Measurements from ENCODE around the gene TMEM109. TPM values are rescaled to one million over a fixed set of nuclear protein-coding genes. Genes with fewer than 3 reads are reported as not detected.

Gene TMEM109
- total and polyA plus RNA-seq, 8 donors: 82.9 to 130 (median 92.7) TPM

DNA sequence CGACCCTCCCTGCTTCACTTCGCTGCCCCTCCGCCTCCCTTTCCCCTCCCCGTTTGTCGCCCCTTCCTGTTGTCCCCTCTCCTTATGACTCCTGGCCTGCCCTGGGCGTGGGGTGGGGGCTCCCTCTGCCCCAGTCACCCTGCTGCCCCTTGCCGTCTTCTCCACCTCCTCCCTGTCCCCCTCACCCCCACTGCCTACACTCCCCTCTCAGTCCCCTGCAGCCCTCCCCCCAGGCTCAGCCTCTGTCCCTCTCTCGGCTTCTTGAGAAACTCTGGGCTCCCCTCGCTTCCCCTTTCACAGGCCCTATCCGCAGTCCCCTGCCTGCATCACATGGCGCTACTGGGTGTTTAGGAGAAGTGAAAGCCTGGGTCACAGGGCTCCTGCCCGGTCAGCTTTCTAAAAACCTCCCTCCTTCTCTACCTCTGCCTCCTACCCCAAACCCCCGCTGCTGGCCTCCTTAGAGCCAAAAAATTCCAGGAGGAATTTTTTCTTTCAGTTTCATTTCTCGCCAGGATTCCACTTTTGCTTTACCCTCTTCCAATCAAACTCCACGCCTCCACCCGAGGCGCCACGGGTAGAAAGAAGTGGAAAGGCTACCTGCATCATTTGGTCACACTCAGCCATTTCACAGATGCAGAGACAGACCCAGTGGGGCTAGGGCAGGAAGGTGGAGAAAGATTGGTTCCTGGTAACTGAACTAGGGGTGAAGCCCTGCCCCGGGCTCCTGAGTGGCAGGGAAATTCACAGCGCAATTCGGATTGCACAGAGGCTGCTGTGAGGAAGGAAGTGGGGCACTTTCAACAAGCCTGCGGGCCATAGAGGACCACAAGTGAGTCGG is 38.2 kb downstream of the TMEM109 start, which contains the start of gene SLC15A3:
TSS of gene SLC15A3 (minus strand) at position 273 of the 838 bp plus-strand sequence. CDS start 625 bp downstream, outside the sequence.
- Histone ChIP-seq H3K9me3 (no peaks in the 10 kb centered on the region), H3K4me3 (peak within 1 kb of the TSS; percentile 36 to 64), H3K27me3 (peaks cover 0 to 10% of the 10 kb centered on the region in 2 donors), H3K27ac (peak within 1 kb of the TSS; percentile 92 to 96), H3K36me3 (peaks cover 0 to 7% of the 10 kb centered on the region in 2 donors), H3K4me1 (peaks cover 3 to 70% of the 10 kb centered on the region in 2 donors)
- peak; percentile 79 for ATAC-seq
- DNase-seq: peak; percentile 56 to 91 (median 78)
- TF ChIP-seq, protein P1, sequence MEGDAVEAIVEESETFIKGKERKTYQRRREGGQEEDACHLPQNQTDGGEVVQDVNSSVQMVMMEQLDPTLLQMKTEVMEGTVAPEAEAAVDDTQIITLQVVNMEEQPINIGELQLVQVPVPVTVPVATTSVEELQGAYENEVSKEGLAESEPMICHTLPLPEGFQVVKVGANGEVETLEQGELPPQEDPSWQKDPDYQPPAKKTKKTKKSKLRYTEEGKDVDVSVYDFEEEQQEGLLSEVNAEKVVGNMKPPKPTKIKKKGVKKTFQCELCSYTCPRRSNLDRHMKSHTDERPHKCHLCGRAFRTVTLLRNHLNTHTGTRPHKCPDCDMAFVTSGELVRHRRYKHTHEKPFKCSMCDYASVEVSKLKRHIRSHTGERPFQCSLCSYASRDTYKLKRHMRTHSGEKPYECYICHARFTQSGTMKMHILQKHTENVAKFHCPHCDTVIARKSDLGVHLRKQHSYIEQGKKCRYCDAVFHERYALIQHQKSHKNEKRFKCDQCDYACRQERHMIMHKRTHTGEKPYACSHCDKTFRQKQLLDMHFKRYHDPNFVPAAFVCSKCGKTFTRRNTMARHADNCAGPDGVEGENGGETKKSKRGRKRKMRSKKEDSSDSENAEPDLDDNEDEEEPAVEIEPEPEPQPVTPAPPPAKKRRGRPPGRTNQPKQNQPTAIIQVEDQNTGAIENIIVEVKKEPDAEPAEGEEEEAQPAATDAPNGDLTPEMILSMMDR (IDR thresholded peaks at IDR 0.05): no peak
- intact Hi-C loops (cut with DNase I): no loop called here

DNA sequence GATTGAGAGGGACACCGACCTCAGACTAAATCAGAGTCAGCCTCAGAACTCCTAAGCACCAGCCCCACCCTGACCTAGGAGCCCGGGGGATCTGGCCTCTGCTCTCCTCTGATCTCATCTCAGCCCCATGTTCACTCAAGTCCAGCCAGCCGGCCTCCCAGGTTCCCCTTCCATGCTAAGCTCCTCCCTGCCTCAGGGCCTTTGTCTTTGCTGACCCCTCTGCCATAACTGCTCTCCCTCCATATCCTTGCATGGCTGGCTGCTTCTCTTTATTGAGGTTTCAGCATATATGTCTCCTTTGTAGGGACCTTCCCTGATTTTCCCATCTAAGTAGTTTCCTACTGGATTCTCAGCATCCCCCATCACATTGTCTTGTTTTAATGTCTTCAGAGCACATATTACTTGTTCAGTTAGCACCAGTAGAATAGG is 38.8 kb downstream of the TMEM109 start:
- Histone ChIP-seq H3K4me3 (peak overlapping the region; percentile 36 to 64), H3K9me3 (no peaks in the 10 kb centered on the region), H3K27ac (peak overlapping the region; percentile 92 to 96), H3K27me3 (peaks cover 0 to 10% of the 10 kb centered on the region in 2 donors), H3K36me3 (peaks cover 0 to under 1% of the 10 kb centered on the region in 2 donors), H3K4me1 (peaks cover 3 to 66% of the 10 kb centered on the region in 2 donors)
- ATAC-seq (no peak), DNase-seq (peak in 1 of 4 donors; percentile 77)
- intact Hi-C loops (cut with DNase I): no loop called here
- TF ChIP-seq, protein P1 (IDR thresholded peaks at IDR 0.05): no peak

DNA sequence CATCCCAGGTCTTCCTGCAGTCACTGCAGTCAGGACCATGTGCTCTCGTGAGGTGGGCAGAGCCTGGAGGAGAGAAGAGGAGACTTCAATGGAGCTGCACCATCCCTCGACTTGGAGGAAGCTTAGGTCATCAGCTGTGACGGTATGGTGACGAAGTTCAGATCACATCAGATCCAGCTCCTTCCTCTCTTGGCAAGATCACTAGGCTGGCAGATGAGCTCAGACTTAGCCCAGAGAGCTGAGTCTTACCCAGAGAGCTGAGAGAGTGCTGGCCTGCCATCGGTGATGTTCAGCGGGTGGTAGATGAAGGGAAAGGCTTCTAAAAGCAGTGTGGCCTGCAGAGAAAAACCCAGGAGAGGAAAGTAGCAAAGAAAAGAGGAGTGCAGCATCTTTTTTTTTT is 39.8 kb downstream of the TMEM109 start:
- Histone ChIP-seq H3K27me3 (peaks cover 0 to 10% of the 10 kb centered on the region in 2 donors), H3K36me3 (no peaks in the 10 kb centered on the region), H3K27ac (peak overlapping the region in 1 of 2 donors; percentile 96), H3K4me1 (peaks cover 3 to 56% of the 10 kb centered on the region in 2 donors), H3K4me3 (no peak overlapping the region), H3K9me3 (no peaks in the 10 kb centered on the region)
- intact Hi-C loops (cut with DNase I): no loop called here
- DNase-seq: peak in 1 of 4 donors; percentile 65
- TF ChIP-seq, protein P1 (IDR thresholded peaks at IDR 0.05): no peak
- ATAC-seq: peak; percentile 37

DNA sequence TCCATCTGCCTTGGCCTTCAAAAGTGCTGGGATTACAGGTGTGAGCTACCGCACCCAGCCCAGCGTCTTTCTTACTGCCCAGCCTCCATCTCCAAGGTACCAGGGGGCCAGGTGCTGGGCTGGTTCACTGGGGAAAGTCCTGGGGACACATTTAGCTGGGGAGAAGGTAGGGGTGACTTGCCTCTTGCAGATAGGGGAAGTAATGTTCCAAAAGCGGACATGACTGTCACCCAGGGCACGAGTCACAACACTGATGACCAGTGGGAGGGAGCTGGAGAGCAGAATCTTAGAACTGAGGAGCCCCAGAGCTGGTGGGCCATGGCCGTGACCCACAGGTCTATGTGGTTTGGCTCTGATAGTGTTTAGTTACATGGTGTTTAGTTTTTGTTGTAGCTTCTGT is 40.5 kb downstream of the TMEM109 start:
- Histone ChIP-seq H3K4me3 (no peak overlapping the region), H3K4me1 (peaks cover 3 to 50% of the 10 kb centered on the region in 2 donors), H3K27me3 (peaks cover 0 to 12% of the 10 kb centered on the region in 2 donors), H3K27ac (peak overlapping the region in 1 of 2 donors; percentile 96), H3K36me3 (no peaks in the 10 kb centered on the region), H3K9me3 (no peaks in the 10 kb centered on the region)
- intact Hi-C loops (cut with DNase I): no loop called here
- ATAC-seq: peak; percentile 30
- TF ChIP-seq, protein P1 (IDR thresholded peaks at IDR 0.05): no peak
- peak in 1 of 4 donors; percentile 59 for DNase-seq

- TF ChIP-seq, protein P1 (IDR thresholded peaks at IDR 0.05): no peak
- Histone ChIP-seq H3K4me3 (no peak overlapping the region), H3K4me1 (peaks cover 3 to 38% of the 10 kb centered on the region in 2 donors), H3K27ac (no peak overlapping the region), H3K9me3 (no peaks in the 10 kb centered on the region), H3K27me3 (peaks cover 0 to 20% of the 10 kb centered on the region in 2 donors), H3K36me3 (no peaks in the 10 kb centered on the region)
- no peak for DNase-seq
- no peak for ATAC-seq
- intact Hi-C loops (cut with DNase I): no loop called here
Measured at GRCh38 chr11:60955571-60955970, 41.6 kb downstream of the TMEM109 start.

Data from left lung (tissue), 10 donors.